ENCODE data around the gene UBE2E3.
"Not testable (repeated sequence)": the region's sequence is repeated elsewhere in the genome, so short reads cannot be mapped to it uniquely, and the experiment has no call there.

The UBE2E3 gene

DNA sequence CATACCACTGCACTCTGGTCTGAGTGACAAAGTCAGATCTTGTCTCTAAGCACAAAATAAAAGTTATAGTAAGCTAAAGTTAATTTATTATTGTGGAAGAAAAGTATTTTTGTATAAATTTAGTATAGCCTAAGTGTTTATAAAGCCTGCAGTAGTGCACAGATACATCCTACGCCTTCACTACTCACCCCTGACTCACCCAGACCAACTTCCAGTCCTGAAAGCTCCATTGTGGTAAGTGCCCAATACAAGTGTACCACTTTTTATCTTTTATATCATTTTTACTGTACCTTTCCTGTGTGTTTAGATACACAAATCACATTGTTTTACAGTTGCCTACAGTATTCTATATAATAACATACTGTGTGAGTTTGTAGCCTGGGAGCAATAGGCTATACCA is 57.5 kb downstream of the UBE2E3 start:
- DNase-seq: no peak

- DNase-seq: no peak
These were observed 58.4 kb downstream of the UBE2E3 start for GRCh38 chr2:181038796-181039195.

GRCh38 chr2:181040839-181041238 is 60.4 kb downstream of the UBE2E3 start:
- not testable (repeated sequence) for DNase-seq

DNA sequence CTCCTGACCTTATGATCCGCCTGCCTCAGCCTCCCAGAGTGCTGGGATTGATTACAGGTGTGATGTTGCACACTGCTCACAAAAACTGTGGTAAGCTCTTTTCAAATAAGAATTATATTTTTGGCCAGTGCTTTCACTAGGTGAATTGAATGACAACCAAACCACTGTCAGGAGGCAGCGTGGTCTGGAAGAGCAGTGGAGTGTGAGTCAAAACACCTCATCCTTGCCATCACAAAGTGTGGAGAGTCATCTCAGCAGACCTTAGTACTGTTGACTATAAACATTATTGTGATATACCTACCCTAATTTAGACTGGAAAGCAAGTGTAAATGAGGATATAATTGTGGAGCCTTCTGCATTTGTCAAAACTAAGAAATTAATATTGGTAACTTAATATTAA is 61.3 kb downstream of the UBE2E3 start:
- no peak for DNase-seq

GRCh38 chr2:181042706-181043105 is 62.3 kb downstream of the UBE2E3 start:
- no peak for DNase-seq

DNA sequence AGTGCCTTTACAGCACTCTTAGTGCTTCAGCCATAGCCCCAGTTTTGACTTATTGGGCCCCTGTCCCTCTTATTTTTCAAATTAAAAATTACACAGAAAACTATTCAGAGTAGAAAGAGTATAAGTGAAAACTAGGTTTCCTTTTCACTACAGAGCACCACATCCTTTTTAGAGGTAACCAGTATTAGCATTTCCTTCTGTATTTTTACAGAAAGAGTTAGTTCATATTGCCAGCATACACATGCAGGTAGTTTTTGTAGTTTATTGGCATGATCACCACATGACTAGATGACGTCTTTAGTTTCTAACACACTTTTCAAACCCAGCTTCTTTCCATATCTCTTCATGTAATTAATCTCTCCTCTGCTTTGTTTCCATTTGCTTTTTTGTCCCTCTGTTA is 66.4 kb downstream of the UBE2E3 start:
- no peak for DNase-seq

DNA sequence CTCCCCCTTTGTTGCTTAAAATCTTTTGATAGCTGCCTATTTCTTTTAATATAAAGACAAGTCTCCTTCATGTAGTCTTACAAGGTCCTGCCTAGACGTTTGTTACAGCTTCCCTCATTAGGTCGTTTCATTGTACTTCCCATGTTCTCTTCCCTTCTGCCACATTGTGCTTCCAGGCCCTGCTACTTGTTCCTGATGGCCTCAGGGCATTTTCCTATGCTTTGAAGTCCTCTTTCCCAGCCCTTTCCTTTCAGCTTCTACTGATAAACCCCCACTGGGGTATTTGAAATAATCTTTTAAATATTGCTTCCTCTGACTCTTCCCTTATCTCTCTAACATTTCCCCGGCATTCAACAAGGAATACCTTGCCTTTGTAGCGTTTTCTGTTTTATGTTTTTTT is 67.4 kb downstream of the UBE2E3 start:
- DNase-seq: no peak

GRCh38 chr2:181051861-181052522 is 71.6 kb downstream of the UBE2E3 start:
- no peak for DNase-seq

DNA sequence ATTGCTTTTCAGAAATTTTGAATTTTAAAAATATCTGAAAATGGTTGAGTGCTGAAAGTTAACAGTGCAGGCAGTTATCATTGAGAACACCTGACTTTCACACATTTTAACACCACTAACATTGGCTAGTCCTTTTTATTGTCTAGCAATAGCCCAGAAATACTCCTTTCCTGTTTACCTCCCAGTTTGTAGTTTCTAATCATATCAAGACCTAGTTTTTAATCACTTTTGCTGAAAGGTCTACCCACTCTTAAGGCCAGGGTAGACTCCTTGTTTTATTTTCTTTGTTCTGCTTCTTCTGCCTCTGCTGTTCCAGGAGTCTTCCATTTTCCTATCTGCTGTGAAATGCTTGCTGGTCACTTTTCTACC is 72.1 kb downstream of the UBE2E3 start:
- DNase-seq: no peak

- DNase-seq: no peak
These were observed 73.9 kb downstream of the UBE2E3 start for GRCh38 chr2:181054256-181054655.

DNA sequence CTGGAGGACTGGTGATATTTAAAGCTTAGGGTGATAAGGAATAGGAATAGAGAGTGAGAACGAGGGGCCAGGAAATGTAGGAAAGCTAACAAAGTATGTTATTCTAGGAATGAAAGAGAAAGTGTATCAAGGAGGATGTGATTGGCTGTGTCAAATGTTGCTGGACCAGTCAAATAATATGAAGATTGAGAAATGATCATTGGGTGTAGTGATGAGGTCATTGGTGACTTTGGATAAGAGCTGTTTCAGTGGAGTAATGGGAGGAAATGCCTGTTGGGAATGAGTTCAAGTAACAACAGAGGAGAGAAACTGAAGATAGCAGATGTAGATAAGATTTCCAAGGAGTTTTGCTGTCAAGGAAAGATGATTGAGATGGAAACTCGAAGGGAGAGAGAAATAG is 74.4 kb downstream of the UBE2E3 start:
- DNase-seq: no peak

DNA sequence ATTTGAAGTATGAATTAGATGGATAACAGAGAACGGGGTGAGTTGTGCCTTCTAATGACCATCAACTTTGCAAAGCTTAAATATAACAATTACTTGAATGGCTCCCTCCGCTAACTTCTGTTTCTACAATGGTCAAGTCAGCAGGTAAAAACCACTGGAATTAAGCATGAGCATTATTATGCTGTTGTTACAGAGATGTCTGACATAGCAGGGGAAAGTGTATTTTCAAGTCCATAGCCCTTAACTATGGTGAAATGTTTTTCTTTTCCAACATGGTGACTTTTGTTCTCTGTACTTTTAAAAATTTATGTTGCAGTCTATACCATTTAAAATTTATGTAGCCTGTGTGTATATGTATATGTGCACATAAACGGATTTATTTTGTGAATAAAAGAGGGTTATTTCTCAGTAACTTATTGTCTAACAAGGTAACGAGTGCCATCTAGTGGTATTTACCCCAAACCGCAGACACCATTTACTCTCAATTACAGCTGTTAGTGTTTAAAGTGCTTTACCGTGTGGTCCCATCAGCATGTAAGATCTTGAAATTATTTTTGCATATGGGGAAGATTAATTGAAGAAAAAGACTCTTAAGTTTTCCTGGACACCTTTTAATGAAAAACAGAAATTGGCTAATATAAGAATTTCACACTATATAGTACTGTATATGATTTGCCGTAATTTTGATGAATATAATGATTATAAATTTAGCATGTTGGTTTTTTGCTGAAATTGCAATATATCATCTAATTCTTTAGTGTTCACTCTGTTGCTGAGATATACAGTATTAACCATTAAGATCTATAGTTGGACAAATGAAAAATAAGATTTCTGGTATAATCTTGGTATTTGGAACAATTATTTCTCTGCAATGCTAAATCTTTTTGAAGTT is 78.2 kb downstream of the UBE2E3 start:
- DNase-seq: no peak

DNA sequence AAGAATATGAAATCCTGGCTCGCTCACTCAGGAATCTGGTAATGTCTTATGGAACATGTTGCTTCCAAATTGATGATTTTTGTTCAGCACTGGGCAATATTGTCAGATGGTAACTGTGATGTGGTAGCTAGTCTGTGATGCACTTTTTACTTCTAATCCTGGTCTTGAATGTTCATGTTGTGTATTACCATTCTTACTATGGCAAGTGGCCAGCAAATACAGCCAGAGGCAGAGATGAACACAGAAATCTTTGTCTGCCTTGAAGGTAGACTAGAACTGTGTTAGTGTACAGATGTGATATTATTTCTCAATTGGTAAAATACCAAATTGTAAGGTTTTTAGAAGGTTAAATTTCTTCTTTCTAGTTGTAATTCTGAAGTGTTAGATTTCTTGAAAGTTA is 83.3 kb downstream of the UBE2E3 start:
- DNase-seq: no peak

DNA sequence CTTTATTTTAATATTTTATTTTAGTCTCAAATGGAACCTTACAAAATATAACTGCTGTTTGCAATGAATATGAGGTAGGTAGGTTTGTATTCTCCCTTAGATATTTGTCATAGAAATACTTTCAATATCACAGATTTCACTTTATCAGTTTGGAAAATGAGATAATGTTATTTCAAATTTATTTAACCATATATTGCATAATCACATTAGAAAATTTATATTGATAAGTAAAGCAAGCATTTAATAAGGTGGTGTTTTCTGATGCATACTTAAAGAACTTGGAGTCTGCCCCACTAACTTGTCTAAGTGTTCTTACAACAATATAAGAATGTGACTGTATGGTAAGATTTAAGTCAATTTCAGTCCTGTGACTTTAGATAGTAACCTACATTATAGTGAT is 85.1 kb downstream of the UBE2E3 start:
- no peak for DNase-seq

GRCh38 chr2:181066333-181066732 is 85.9 kb downstream of the UBE2E3 start:
- DNase-seq: no peak

DNA sequence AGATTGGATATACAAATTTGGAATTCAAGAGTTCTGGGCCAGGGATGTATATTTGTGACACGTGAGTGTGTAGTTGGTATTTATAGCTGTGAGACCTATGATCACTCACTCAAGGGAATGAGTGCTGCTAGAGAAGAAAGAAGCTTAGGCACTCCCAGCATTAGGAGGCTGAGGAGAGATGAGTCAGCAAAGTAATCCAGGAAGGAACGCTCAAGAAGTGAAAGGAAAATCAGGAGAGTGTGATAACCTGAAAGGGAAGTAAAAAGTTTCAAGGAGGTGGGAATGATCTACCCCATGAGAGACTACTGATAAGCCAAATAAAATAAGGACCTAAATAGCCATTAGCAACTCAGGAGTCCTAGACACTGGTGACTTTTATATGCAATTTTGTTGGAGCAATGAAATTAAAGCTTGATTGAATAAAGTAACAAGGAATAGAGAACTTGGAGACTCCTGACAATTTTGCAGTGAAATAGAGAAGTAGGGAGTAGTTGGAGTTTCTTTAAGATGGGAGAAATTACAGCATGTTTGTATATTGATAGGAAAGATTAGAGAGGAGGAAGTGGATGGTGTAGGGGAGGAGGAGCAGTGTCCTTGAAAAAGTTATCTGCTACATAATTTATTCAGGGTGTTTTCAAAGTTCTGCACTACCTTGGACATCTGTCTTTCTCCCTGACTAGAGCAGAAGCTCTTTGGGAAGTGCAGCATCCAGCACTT is 89.9 kb downstream of the UBE2E3 start:
- no peak for DNase-seq

DNA sequence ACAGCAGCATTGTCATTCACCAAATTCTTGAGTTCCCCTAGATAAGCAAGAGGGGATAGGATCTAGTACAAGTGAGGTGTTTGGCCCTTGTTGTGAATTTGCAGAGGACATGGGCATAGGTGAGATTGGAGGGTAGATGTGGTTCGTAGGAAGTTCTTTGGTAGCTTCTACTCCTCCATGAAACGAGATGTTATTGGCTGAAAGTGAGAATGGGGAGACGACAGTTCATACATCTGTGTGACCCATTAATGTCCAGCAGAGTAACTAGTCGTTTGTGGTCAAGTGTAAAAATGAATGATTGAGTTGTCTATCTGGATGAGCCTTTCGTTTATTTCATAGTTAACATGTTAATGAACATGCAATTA is 90.4 kb downstream of the UBE2E3 start:
- no peak for DNase-seq

GRCh38 chr2:181072486-181073235 is 92.3 kb downstream of the UBE2E3 start:
- no peak for DNase-seq

- no peak for DNase-seq
These were observed 93.5 kb downstream of the UBE2E3 start for GRCh38 chr2:181073896-181074295.

GRCh38 chr2:181074457-181074856 is 94.1 kb downstream of the UBE2E3 start:
- no peak for DNase-seq

- no peak for DNase-seq
These were observed 96.3 kb downstream of the UBE2E3 start for GRCh38 chr2:181076658-181077057.

- DNase-seq: no peak
These were observed 96.8 kb downstream of the UBE2E3 start for GRCh38 chr2:181077128-181077709.

DNA sequence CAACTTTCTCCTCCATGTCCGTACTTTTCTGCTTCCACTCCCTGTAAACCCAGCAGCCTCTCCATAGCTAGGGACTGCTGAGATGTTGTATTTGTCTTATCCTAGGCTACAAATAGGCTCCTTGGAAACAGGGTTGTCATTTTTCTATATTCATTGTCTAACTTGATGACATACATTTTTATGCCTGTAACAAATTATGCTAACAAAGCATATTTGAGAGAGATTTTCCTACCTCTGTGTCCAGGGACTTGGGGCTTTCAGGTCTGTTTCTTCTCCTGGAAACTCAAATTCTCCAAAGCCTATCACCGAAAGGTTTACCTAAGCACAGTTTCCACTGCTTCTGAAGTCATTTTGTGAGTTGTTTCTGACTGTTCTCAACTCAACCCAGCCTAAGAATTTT is 102.7 kb downstream of the UBE2E3 start:
- DNase-seq: no peak

Measured in CD4-positive, alpha-beta T cell treated with Interferon gamma for 1 hour (primary cell).